ENCODE data around the gene IFI27. TPM values are rescaled to one million over a fixed set of nuclear protein-coding genes. Genes with fewer than 3 reads are reported as not detected.

IFI27 gene
- total and polyA plus RNA-seq, 2 donors from 2014 or later = 143 to 356 TPM

DNA sequence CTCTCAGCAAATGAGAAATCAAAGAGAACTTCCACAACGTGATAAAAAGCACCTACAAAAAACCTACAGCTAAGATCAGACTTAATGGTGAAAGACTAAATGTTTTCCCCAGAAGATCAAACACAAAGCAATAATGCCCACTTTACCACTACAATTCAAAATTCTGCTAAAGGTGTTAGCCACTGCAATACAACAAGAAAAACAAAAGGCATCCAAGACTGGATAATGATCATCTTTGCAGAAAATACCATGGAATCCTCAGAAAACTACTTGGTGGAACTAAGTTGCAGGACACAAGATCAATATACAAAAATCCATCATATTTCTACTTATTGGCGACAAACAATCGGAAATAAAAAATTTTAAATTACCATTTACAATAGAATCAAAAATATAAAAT, 36.0 kb upstream of the IFI27 start:
- DNase-seq (no peak), FAIRE-seq (no peak)
- Histone ChIP-seq H3K36me3 (ENCODE audit: control insufficient read depth in 2 of 3, insufficient read depth in 3 of 3, low read length in 3 of 3) (peaks cover 0 to 19% (median 6%) of the 10 kb centered on the region in 3 donors), H3K9ac (ENCODE audit: low read length in 3 of 3) (no peak overlapping the region), H3K4me3 (ENCODE audit: low read length in 3 of 3) (no peak overlapping the region), H3K27me3 (ENCODE audit: control insufficient read depth, insufficient read depth, low read length) (no peaks in the 10 kb centered on the region), H3K4me1 (ENCODE audit: control insufficient read depth in 2 of 3, insufficient read depth in 2 of 3, low read depth in 1 of 3, low read length in 3 of 3) (peaks cover 0 to 21% (median 17%) of the 10 kb centered on the region in 3 donors), H3K9me3 (ENCODE audit: control insufficient read depth in 2 of 3, insufficient read depth in 1 of 3, low read length in 3 of 3) (peaks cover 0 to 14% (median 0%) of the 10 kb centered on the region in 3 donors), H3K27ac (ENCODE audit: low read depth in 2 of 2, low read length in 2 of 2) (no peak overlapping the region)
- TF ChIP-seq, protein P1, sequence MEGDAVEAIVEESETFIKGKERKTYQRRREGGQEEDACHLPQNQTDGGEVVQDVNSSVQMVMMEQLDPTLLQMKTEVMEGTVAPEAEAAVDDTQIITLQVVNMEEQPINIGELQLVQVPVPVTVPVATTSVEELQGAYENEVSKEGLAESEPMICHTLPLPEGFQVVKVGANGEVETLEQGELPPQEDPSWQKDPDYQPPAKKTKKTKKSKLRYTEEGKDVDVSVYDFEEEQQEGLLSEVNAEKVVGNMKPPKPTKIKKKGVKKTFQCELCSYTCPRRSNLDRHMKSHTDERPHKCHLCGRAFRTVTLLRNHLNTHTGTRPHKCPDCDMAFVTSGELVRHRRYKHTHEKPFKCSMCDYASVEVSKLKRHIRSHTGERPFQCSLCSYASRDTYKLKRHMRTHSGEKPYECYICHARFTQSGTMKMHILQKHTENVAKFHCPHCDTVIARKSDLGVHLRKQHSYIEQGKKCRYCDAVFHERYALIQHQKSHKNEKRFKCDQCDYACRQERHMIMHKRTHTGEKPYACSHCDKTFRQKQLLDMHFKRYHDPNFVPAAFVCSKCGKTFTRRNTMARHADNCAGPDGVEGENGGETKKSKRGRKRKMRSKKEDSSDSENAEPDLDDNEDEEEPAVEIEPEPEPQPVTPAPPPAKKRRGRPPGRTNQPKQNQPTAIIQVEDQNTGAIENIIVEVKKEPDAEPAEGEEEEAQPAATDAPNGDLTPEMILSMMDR (IDR thresholded peaks at IDR 0.05; ENCODE audit: borderline replicate concordance, extremely low read depth, insufficient read depth) = no peak
- intact Hi-C loops (cut with DNase I) = no loop called here

- H3K4me3 ChIP-seq (ENCODE audit: low read length in 3 of 3) = no peak overlapping the region
- FAIRE-seq (no peak), DNase-seq (no peak)
- H3K9ac ChIP-seq (ENCODE audit: low read length in 3 of 3) = no peak overlapping the region
- H3K36me3 ChIP-seq (ENCODE audit: control insufficient read depth in 2 of 3, insufficient read depth in 3 of 3, low read length in 3 of 3) = peaks cover 0 to 19% (median 6%) of the 10 kb centered on the region in 3 donors
- H3K4me1 ChIP-seq (ENCODE audit: control insufficient read depth in 2 of 3, insufficient read depth in 2 of 3, low read depth in 1 of 3, low read length in 3 of 3) = peaks cover 0 to 23% (median 17%) of the 10 kb centered on the region in 3 donors
- no peaks in the 10 kb centered on the region for H3K27me3 ChIP-seq (ENCODE audit: control insufficient read depth, insufficient read depth, low read length)
- TF ChIP-seq, protein P1 (IDR thresholded peaks at IDR 0.05; ENCODE audit: borderline replicate concordance, extremely low read depth, insufficient read depth) = no peak
- H3K27ac ChIP-seq (ENCODE audit: low read depth in 2 of 2, low read length in 2 of 2) = no peak overlapping the region
- H3K9me3 ChIP-seq (ENCODE audit: control insufficient read depth in 2 of 3, insufficient read depth in 1 of 3, low read length in 3 of 3) = peaks cover 0 to 14% (median 0%) of the 10 kb centered on the region in 3 donors
- intact Hi-C loops (cut with DNase I) = no loop called here
These were observed 35.5 kb upstream of the IFI27 start for GRCh38 chr14:94075008-94075407.

DNA sequence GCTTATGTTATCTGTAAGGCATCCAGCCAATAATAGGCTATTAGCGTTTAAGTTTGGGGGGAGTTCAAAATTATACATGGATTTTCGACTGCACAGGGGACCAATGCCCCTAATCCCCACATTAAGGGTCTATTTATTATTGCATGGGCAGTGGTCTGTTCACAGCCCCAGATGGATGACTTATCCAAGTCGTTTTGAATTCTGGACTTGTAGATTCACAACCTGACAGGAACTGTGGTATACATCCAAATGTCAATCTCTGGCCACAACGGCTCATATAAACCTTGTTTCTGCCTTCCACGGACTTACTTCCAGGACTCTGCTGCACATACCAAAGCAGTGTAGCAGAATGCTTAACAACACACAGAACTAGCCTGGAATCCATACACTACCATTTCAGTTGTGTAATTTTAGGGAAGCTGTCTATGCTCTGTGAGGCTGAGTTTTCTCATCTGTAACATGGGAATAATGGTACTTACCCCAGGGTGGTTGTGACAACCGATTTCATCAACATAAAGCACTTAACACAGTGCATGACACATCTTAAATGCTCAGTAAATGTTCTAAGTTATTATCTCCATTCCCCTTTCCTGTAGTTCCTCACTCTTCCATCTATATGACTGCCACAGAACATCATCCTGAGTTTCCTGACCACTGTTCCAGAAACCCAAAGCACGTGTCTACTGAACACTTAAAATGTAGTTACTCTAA, 33.3 kb upstream of the IFI27 start:
- intact Hi-C loops (cut with DNase I) = no loop called here
- Histone ChIP-seq H3K4me1 (ENCODE audit: control insufficient read depth in 2 of 3, insufficient read depth in 2 of 3, low read depth in 1 of 3, low read length in 3 of 3) (peaks cover 0 to 26% (median 22%) of the 10 kb centered on the region in 3 donors), H3K36me3 (ENCODE audit: control insufficient read depth in 2 of 3, insufficient read depth in 3 of 3, low read length in 3 of 3) (peaks cover 0 to 19% (median 6%) of the 10 kb centered on the region in 3 donors), H3K9me3 (ENCODE audit: control insufficient read depth in 2 of 3, insufficient read depth in 1 of 3, low read length in 3 of 3) (peaks cover 0 to 14% (median 0%) of the 10 kb centered on the region in 3 donors), H3K27me3 (ENCODE audit: control insufficient read depth, insufficient read depth, low read length) (no peaks in the 10 kb centered on the region), H3K27ac (ENCODE audit: low read depth in 2 of 2, low read length in 2 of 2) (no peak overlapping the region), H3K9ac (ENCODE audit: low read length in 3 of 3) (no peak overlapping the region), H3K4me3 (ENCODE audit: low read length in 3 of 3) (peak overlapping the region in 2 of 3 donors; percentile 49 to 97)
- DNase-seq = no peak
- TF ChIP-seq, protein P1 (IDR thresholded peaks at IDR 0.05; ENCODE audit: borderline replicate concordance, extremely low read depth, insufficient read depth) = no peak
- FAIRE-seq = no peak
